ENCODE results near the gene ASXL1.

DNA sequence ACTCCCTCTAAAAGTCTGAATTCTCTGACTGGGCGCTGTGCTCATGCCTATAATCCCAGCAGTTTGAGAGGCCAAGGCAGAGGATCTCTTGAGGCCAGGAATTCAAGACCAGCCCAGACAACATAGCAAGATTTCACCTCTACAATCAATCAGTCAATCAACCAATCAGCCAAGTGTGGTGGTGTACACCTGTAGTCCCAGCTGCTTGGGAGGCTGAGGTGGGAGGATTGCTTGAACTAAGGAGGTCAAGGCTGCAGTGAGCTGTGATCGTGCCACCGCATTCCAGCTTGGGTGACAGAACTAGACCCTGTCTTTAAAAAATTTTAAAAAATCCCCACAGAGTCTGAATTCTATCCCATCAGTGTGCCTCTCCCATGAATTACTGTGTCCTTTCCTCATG is 42.7 kb upstream of the ASXL1 start:
- TF ChIP-seq, protein P1, sequence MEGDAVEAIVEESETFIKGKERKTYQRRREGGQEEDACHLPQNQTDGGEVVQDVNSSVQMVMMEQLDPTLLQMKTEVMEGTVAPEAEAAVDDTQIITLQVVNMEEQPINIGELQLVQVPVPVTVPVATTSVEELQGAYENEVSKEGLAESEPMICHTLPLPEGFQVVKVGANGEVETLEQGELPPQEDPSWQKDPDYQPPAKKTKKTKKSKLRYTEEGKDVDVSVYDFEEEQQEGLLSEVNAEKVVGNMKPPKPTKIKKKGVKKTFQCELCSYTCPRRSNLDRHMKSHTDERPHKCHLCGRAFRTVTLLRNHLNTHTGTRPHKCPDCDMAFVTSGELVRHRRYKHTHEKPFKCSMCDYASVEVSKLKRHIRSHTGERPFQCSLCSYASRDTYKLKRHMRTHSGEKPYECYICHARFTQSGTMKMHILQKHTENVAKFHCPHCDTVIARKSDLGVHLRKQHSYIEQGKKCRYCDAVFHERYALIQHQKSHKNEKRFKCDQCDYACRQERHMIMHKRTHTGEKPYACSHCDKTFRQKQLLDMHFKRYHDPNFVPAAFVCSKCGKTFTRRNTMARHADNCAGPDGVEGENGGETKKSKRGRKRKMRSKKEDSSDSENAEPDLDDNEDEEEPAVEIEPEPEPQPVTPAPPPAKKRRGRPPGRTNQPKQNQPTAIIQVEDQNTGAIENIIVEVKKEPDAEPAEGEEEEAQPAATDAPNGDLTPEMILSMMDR (IDR thresholded peaks at IDR 0.05): no peak
- TF ChIP-seq POLR2AphosphoS5 (IDR thresholded peaks at IDR 0.05) (no peak), POLR2A (IDR thresholded peaks at IDR 0.05) (no peak)
